Measurements from ENCODE around the gene ARHGAP15.
A peak's percentile ranks its signal among the peaks of the same experiment; 100 is the strongest.
"Not testable (repeated sequence)": the region's sequence is repeated elsewhere in the genome, so short reads cannot be mapped to it uniquely, and the experiment has no call there.

Gene ARHGAP15

DNA sequence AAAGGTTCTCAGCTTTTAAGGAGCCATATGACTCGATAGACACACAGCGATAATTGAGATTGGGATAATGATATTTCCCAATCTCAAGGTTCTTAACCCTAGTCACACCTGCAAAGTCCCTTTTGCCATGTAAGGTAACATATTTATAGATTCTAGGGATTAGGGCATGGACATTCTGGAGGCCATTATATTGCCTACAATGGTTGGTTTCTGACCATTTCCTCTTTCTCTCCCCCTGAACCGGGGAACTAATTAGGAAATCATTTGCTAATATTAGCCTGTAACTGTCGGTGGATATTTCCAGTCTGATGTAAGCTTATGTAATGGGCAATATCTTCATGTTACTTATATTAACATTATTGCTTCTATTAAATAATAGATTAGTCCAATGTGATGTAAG lies 40.8 kb upstream of the ARHGAP15 start:
- TF ChIP-seq, protein P1, sequence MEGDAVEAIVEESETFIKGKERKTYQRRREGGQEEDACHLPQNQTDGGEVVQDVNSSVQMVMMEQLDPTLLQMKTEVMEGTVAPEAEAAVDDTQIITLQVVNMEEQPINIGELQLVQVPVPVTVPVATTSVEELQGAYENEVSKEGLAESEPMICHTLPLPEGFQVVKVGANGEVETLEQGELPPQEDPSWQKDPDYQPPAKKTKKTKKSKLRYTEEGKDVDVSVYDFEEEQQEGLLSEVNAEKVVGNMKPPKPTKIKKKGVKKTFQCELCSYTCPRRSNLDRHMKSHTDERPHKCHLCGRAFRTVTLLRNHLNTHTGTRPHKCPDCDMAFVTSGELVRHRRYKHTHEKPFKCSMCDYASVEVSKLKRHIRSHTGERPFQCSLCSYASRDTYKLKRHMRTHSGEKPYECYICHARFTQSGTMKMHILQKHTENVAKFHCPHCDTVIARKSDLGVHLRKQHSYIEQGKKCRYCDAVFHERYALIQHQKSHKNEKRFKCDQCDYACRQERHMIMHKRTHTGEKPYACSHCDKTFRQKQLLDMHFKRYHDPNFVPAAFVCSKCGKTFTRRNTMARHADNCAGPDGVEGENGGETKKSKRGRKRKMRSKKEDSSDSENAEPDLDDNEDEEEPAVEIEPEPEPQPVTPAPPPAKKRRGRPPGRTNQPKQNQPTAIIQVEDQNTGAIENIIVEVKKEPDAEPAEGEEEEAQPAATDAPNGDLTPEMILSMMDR (IDR thresholded peaks at IDR 0.05; ENCODE audit: control insufficient read depth, insufficient read depth, low read depth, low read length, missing control alignments), result no peak
- no peak overlapping the region for H3K4me3 ChIP-seq (ENCODE audit: control insufficient read depth, low read depth, low read length)
- no peak for DNase-seq (ENCODE audit: low read depth)

DNA sequence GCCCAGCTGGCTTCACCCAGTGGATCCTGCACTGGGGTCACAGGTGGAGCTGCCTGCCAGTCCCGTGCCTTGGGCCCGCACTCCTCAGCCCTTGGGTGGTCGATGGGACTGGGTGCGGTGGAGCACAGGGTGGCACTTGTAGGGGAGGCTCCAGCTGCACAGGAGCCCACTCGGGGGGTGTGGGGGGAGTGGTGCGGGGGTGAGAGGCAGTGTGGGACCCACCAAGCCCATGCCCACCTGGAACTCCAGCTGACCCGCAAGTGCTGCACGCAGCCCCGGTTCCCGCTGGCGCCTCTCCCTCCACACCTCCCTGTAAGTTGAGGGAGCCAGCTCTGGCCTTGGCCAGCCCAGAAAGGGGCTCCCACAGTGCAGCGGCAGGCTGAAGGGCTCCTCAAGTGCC lies 39.7 kb upstream of the ARHGAP15 start:
- DNase-seq (ENCODE audit: low read depth); H3K4me3 ChIP-seq (ENCODE audit: control insufficient read depth, low read depth, low read length): not testable (repeated sequence)

DNA sequence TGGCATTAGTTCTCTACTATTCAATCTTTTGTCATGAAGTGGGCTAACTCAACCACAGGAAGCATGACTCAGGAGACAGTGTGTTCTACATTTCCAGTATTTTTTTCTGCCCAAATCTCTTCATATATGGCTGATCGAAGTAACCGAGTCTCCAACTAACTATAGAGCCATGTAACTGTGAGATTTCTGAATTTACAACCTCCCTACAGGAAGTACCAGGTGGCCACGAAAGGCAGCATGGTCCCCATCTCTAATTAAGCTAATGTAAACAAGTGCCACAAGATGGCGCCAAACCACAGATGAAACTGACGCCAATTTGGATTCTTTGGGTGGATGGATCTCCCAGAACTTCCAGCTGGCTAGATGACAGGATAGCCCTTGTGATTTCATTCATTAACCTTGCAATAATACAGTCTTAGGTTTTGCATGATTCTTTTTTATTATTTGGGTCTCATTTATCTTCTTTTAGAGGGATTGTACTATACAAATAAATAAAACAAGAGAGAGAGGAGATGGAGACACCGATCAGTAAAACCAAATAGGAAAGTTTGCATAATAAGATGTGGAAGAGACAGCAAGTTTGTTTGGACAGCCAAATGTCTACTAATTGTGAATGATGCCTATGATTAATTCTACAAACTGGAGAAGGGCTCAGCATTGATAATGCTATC lies 18.3 kb upstream of the ARHGAP15 start:
- H3K4me3 ChIP-seq (ENCODE audit: control insufficient read depth, low read depth, low read length), result no peak overlapping the region
- TF ChIP-seq, protein P1 (IDR thresholded peaks at IDR 0.05; ENCODE audit: control insufficient read depth, insufficient read depth, low read depth, low read length, missing control alignments), result peak; percentile 69
- DNase-seq (ENCODE audit: low read depth), result peak; percentile 13

DNA sequence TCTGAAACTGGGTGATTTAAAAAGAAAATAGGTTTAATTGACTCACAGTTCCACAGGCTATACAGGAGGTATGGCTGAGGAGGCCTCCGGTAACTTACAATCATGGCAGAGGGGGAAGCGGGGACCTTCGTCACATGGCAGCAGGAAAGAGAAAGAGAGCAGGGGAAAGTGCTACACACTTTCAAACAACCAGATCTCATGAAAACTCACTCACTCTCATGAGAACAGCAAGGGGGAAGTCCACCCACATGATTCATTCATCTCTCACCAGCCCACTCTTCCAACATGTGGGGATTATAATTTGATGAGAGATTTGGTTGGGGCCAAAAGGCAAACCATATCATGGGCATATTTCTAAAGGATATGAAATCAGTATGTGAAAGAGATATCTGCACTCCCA lies 12.0 kb upstream of the ARHGAP15 start:
- DNase-seq (ENCODE audit: low read depth), result no peak
- TF ChIP-seq, protein P1 (IDR thresholded peaks at IDR 0.05; ENCODE audit: control insufficient read depth, insufficient read depth, low read depth, low read length, missing control alignments), result no peak
- H3K4me3 ChIP-seq (ENCODE audit: control insufficient read depth, low read depth, low read length), result no peak overlapping the region

DNA sequence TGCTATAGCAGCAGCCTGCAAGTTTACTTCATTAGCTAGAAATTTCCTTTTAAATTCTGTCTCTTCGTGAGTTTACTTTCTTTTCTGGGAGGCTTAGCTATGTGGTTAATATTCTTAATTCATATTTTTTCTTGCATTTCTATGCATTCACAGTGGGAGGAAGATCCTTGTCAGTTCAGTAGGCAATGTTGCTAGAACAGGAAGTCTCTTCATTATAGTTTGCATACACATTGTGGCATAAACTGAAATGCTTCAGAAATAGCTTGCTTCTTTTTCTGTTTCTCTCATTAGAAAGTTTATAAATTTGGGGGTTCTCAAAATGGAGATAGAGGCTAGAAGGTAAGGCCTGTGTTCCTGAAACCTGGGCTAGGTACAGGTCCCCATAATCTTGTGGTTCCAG lies 8.1 kb upstream of the ARHGAP15 start:
- TF ChIP-seq, protein P1 (IDR thresholded peaks at IDR 0.05; ENCODE audit: control insufficient read depth, insufficient read depth, low read depth, low read length, missing control alignments), result no peak
- no peak for DNase-seq (ENCODE audit: low read depth)
- no peak overlapping the region for H3K4me3 ChIP-seq (ENCODE audit: control insufficient read depth, low read depth, low read length)

DNA sequence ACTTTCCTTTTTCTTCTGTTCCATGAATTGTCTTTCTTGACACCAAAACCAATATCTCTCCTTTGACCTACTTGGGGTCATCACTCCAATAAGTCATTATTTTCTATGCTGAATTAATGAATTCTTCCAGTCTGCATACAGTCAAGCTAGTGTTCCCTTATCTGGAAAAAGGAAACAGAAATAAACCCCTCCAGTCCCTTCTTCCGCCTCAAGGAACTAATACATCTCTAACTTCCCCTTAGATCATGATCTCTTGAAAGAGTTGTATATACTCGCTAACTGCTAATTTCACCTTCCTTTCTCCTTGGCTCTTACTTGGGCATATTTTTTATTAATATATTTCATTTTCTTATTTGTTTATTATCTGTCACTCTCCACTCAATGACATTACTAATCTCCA lies 7.3 kb upstream of the ARHGAP15 start:
- no peak for DNase-seq (ENCODE audit: low read depth)
- H3K4me3 ChIP-seq (ENCODE audit: control insufficient read depth, low read depth, low read length), result no peak overlapping the region
- TF ChIP-seq, protein P1 (IDR thresholded peaks at IDR 0.05; ENCODE audit: control insufficient read depth, insufficient read depth, low read depth, low read length, missing control alignments), result no peak

DNA sequence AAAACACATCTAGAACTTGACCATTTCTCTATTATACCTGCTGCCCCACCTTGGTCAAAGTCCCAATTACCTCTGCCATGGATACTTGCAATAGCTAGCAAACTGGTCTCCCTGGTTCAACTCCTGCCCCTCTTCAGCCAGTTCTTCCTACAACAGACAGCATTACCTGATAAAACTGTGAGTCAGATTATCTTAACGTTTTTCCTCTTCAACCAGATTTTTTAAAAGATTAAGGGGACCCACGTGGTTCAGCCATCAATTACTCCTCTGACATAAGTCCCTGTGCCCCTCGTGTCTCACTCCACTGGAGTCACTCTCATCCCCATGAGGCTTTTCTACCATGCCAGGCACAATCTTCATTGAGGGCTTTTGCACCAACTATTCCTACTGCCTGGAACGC lies 5.3 kb upstream of the ARHGAP15 start:
- H3K4me3 ChIP-seq (ENCODE audit: control insufficient read depth, low read depth, low read length), result no peak overlapping the region
- TF ChIP-seq, protein P1 (IDR thresholded peaks at IDR 0.05; ENCODE audit: control insufficient read depth, insufficient read depth, low read depth, low read length, missing control alignments), result no peak
- DNase-seq (ENCODE audit: low read depth), result no peak

All from AG09309 (cell line).